K562 (cell line): ENCODE measurements around the gene CGN. TPM values are rescaled to one million over a fixed set of nuclear protein-coding genes. Genes with fewer than 3 reads are reported as not detected.

Source experiments
- ATAC-seq: fragments of 200-7000 bp; cut with Tn5 transposase; 3 replicates; pipeline ENCODE4 v1.9.1; 2020; ENCODE audit warnings: moderate library complexity
- BruUV-seq: library from RNA; stranded (reverse); fragments of 400-500 nt; replicated peaks from 2 replicates; lab custom pipeline; 2021; lab: Mats Ljungman, UMichigan
- CTCF ChIA-PET: fragments of 300-600 bp; formaldehyde crosslinking; extraction: SDS; loops from one replicate; lab custom pipeline; 2021; ENCODE audit warnings: low intra/inter-chr PET ratio; lab: Yijun Ruan, JAX
- POLR2A ChIA-PET: fragments of 300-600, 350-650 bp; sonication (Branson Sonifier 250); formaldehyde crosslinking; extraction: SDS; loops from one replicate; lab custom pipeline; 2021; ENCODE audit warnings: antibody characterized with exemption, inconsistent platforms; lab: Yijun Ruan, JAX
- DNase-seq, 4 experiments: peaks; one replicate each; pipeline versions ENCODE4 v3.0.0 to v3.0.0-alpha.2; 2011 to 2018; ENCODE audit warnings: low spot score in 3 of 4, mixed read lengths in 3 of 4; ENCODE audit errors: extremely low read depth in 1 of 4
- FAIRE-seq: peaks from 2 replicates; lab custom pipeline; 2011; peaks lifted over from hg19 to GRCh38; lab: Jason Lieb, UNC
- H2AFZ ChIP-seq: 2 replicates; pipeline ENCODE4 v1.6.0; 2011; ENCODE audit warnings: low read depth, low read length, control low read depth, inconsistent platforms
- H3K27ac ChIP-seq: fragments of 200-600 bp; 3 replicates; pipeline ENCODE4 v1.8.0; 2011; ENCODE audit warnings: low read depth, mild to moderate bottlenecking, control low read depth, inconsistent platforms, low read length, moderate library complexity, mixed read lengths; ENCODE audit errors: extremely low read depth
- H3K27me3 ChIP-seq, 2 experiments: fragments of 300-600 bp in 1 of 2; 2 replicates in 1 of 2; 3 replicates in 1 of 2; pipeline versions ENCODE4 v1.6.0 to v1.8.0; 2011; ENCODE audit warnings: inconsistent platforms in 2 of 2, low read length in 2 of 2, mild to moderate bottlenecking in 1 of 2, mixed read lengths in 1 of 2, moderate library complexity in 1 of 2; ENCODE audit not compliant: control insufficient read depth in 2 of 2, insufficient read depth in 2 of 2
- H3K36me3 ChIP-seq: fragments of 300-600 bp; 3 replicates; pipeline ENCODE4 v1.8.0; 2011; ENCODE audit warnings: mild to moderate bottlenecking, low read length, inconsistent platforms; ENCODE audit not compliant: control insufficient read depth, insufficient read depth
- H3K4me1 ChIP-seq, 2 experiments: fragments of 200-600 bp in 1 of 2; replicated peaks in 1 of 2; 2 replicates in 1 of 2; 3 replicates in 1 of 2; pipeline versions ENCODE4 v1.5.1 to v1.8.0; 2011; ENCODE audit warnings: inconsistent platforms in 2 of 2, low read length in 2 of 2, mild to moderate bottlenecking in 1 of 2, mixed read lengths in 1 of 2, moderate library complexity in 1 of 2; ENCODE audit not compliant: control insufficient read depth in 2 of 2, insufficient read depth in 2 of 2
- H3K4me2 ChIP-seq: 2 replicates; pipeline ENCODE4 v1.6.1; 2011; ENCODE audit warnings: low read length, control low read depth, inconsistent platforms, mixed read lengths; ENCODE audit not compliant: insufficient read depth
- H3K4me3 ChIP-seq: fragments of 200-600 bp; sonication (generic), shearing (Covaris generic); 2 replicates; pipeline ENCODE4 v1.5.1; 2016; ENCODE audit warnings: control low read depth, inconsistent platforms
- H3K79me2 ChIP-seq: fragments of 200-600 bp; 3 replicates; pipeline ENCODE4 v1.8.0; 2011; ENCODE audit warnings: low read length, inconsistent platforms; ENCODE audit not compliant: control insufficient read depth, insufficient read depth
- H3K9ac ChIP-seq, 2 experiments: 2 replicates each; pipeline versions ENCODE4 v1.6.0 to v1.6.1; 2011; ENCODE audit warnings: low read depth in 2 of 2, low read length in 2 of 2, control low read depth in 1 of 2, inconsistent platforms in 1 of 2, mild to moderate bottlenecking in 1 of 2, mixed read lengths in 1 of 2; ENCODE audit not compliant: insufficient read depth in 1 of 2
- H3K9me1 ChIP-seq: one replicate; pipeline ENCODE4 v1.6.0; 2011; ENCODE audit warnings: inconsistent platforms, mild to moderate bottlenecking, low read length, moderate library complexity; ENCODE audit not compliant: control insufficient read depth, insufficient read depth
- H3K9me3 ChIP-seq: replicated peaks from 2 replicates; pipeline ENCODE4 v1.5.1; 2011; ENCODE audit warnings: low read depth, low read length, inconsistent platforms; ENCODE audit not compliant: control insufficient read depth, insufficient read depth
- H4K20me1 ChIP-seq: replicated peaks from 2 replicates; pipeline ENCODE4 v1.6.1; 2011; ENCODE audit warnings: low read length, inconsistent platforms, mixed read lengths; ENCODE audit not compliant: control insufficient read depth, insufficient read depth
- CTCF ChIP-seq, 3 experiments: IDR thresholded peaks in 2 of 3; conservative IDR thresholded peaks in 1 of 3; 2 replicates each; pipeline ENCODE4 v1.5.1; 2011 to 2012; ENCODE audit warnings: low read length in 3 of 3, mild to moderate bottlenecking in 3 of 3, control low read depth in 2 of 3, improper control_type of control experiment in 1 of 3, inconsistent platforms in 1 of 3, low read depth in 1 of 3, mixed read lengths in 1 of 3, moderate library complexity in 1 of 3; ENCODE audit not compliant: insufficient read depth in 2 of 3
- GABPB1 ChIP-seq: sonication (generic); formaldehyde crosslinking; IDR thresholded peaks from 2 replicates; pipeline ENCODE4 v1.8.0; 2022; ENCODE audit warnings: mild to moderate bottlenecking, missing genetic modification reagents
- PKNOX1 ChIP-seq: fragments of 450-650 bp; IDR thresholded peaks from 2 replicates; pipeline ENCODE4 v1.6.1; 2016
- SRSF1 ChIP-seq: fragments of 200-400 bp; formaldehyde crosslinking; IDR thresholded peaks from 2 replicates; pipeline ENCODE4 v1.6.1; 2017; ENCODE audit warnings: mild to moderate bottlenecking, low read depth, low read length, moderate library complexity
- ZBTB43 ChIP-seq: sonication (generic); formaldehyde crosslinking; IDR thresholded peaks from 2 replicates; pipeline ENCODE4 v1.8.0; 2023; ENCODE audit warnings: mild to moderate bottlenecking, missing genetic modification reagents
- WGBS: fragments of 100-300 bp; shearing (Covaris generic); methylation state at CpG from one replicate; pipeline ENCODE4 v1.1.6; 2016; ENCODE audit warnings: low coverage, mixed read lengths; ENCODE audit not compliant: insufficient coverage; ENCODE audit errors: missing lambda C conversion rate; 5-methylcytosine and 5-hydroxymethylcytosine counted together
- in situ Hi-C: fragments of 300-500 bp; cut with MboI; formaldehyde crosslinking; loops from 4 replicates; pipeline ENCODE4 v1.15.0; 2018; ENCODE audit warnings: inconsistent platforms, mixed read lengths
- intact Hi-C: fragments of 100-400 bp; cut with micrococcal nuclease; formaldehyde crosslinking; loops from 2 replicates; pipeline ENCODE4 v1.14.2; 2022
- polyA plus RNA-seq, 8 experiments: library from polyadenylated mRNA; depleted of rRNA in 4 of 8; stranded (reverse) in 5 of 8; unstranded in 3 of 8; fragments of >200 nt; fragmentation: Nextera tagmentation in 2 of 8; fragmentation: Illumina TruSeq in 1 of 8; extraction: Ambion mirVana in 2 of 8; extraction: Trizol in 1 of 8; gene quantifications; 2 replicates each; pipeline versions ENCODE4 v1.2.1 to v1.2.3, GENCODE V29; 2011 to 2014; ENCODE audit warnings: inconsistent platforms in 1 of 8, missing spikeins in 1 of 8
- total RNA-seq, 7 experiments: library from RNA; depleted of rRNA in 6 of 7; stranded (reverse); fragments of >200 nt in 6 of 7; fragmentation: Illumina TruSeq in 2 of 7; extraction: Trizol in 2 of 7; gene quantifications; 2 replicates each; pipeline versions ENCODE4 v1.2.1 to v1.2.3, GENCODE V29; 2011 to 2021; ENCODE audit warnings: low replicate concordance in 1 of 7

The CGN gene
- total and polyA plus RNA-seq, 9 of the 15 experiments (the other 6 are each of a cell fraction or from before 2014, with no cell fraction given) = 0.03 to 1.4 (median 0.14) TPM; not detected in 2

- no peak for TF ChIP-seq CTCF (IDR thresholded peaks at IDR 0.05 in 2 of 3, conservative IDR thresholded peaks at IDR 0.05 in 1 of 3; ENCODE audit: insufficient read depth in 2 of 3, low read depth in 1 of 3, low read length in 3 of 3)
These were observed 11.8 kb upstream of the CGN start (continued) for GRCh38 chr1:151499365-151499764.

- Histone ChIP-seq H3K9ac (no peak overlapping the region), H3K9me1 (no peaks in the 10 kb centered on the region), H2AFZ (no peak overlapping the region), H3K9me3 (no peaks in the 10 kb centered on the region; the same call in 1 of the 2 replicates), H3K79me2 (no peaks in the 10 kb centered on the region), H3K27ac (no peak overlapping the region), H3K4me2 (no peak overlapping the region), H3K4me1 (peaks cover 0 to 7% of the 10 kb centered on the region in 2 experiments; a peak in 3 of 5 replicates), H3K27me3 (peaks cover 4 to 8% of the 10 kb centered on the region in 2 experiments; a peak in 2 of 5 replicates), H4K20me1 (no peaks in the 10 kb centered on the region), H3K4me3 (no peak overlapping the region), H3K36me3 (no peaks in the 10 kb centered on the region)
- intact Hi-C loops = no loop called here
- ChIA-PET POLR2A (interaction anchor here (0.9 kb wide), 1 partner anchor 11 kb away, joined by 3 read pairs; the partner anchor contains the start of gene CGN), CTCF (no interaction called here)
- peak; percentile 56 for TF ChIP-seq PKNOX1
- no peak for TF ChIP-seq SRSF1
- TF ChIP-seq ZBTB43 (CRISPR knock-in tag) = no peak
- TF ChIP-seq GABPB1 (CRISPR knock-in tag) = no peak
- DNase-seq (no peak), FAIRE-seq (no peak), ATAC-seq (no peak)
- in situ Hi-C loops = no loop called here
- 0% methylated on average over 1 of the region's 1 CpG for WGBS
- BruUV-seq = no TSS peak
These were observed 11.3 kb upstream of the CGN start for GRCh38 chr1:151499930-151500329.
